GM12864 (cell line): ENCODE results near the gene EGLN1.

ENCODE experiments used
- DNase-seq: peaks from one replicate; pipeline ENCODE4 v3.0.0-alpha.2; 2011; ENCODE audit warnings: low read depth
- H3K4me3 ChIP-seq: 2 replicates; pipeline ENCODE4 v1.5.1; 2011; ENCODE audit warnings: mild to moderate bottlenecking, low read depth, low read length, control low read depth
- TF ChIP-seq, protein P1 (sequence below): IDR thresholded peaks from 2 replicates; pipeline ENCODE4 v1.5.1; 2011; ENCODE audit warnings: low read depth, mild to moderate bottlenecking, moderate library complexity, low read length, control low read depth, inconsistent platforms; ENCODE audit errors: missing control alignments

The EGLN1 gene

DNA sequence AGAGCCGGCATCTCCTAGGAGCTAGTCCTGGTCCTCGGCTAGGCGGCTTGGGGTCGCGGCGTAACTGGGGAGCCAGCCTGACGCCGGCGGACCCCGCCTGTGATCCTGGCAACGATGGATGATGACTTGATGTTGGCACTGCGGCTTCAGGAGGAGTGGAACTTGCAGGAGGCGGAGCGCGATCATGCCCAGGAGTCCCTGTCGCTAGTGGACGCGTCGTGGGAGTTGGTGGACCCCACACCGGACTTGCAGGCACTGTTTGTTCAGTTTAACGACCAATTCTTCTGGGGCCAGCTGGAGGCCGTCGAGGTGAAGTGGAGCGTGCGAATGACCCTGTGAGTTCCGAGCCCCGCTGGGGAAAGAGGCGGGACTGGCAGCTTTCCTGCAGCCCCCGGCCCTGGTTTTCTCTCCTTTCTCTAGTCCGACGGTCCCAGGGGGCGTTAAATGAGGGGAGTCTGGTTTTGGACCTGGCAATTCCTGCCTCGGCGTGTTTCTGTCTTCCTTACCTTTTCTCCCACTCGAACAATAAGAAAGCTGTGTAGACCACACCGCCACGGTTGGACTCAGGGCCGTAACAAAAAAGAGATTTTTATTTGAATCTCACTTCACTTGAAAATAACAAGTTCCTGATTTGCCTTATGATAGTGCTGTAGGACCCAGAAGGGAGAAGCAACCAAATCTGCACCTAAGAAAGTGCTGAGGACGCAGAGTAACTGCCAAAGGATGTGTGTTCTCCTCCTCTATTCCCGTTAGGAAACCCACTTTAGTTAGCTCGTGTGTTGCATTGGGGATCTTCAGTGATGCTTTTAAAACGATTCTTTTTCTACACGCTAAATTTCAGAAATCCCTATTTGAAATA lies 83.6 kb downstream of the EGLN1 start, which contains the start of gene SPRTN:
SPRTN (plus strand) TSS at position 24 of the 859 bp plus-strand sequence; CDS start at position 115, 91 bp downstream.
- TF ChIP-seq, protein P1, sequence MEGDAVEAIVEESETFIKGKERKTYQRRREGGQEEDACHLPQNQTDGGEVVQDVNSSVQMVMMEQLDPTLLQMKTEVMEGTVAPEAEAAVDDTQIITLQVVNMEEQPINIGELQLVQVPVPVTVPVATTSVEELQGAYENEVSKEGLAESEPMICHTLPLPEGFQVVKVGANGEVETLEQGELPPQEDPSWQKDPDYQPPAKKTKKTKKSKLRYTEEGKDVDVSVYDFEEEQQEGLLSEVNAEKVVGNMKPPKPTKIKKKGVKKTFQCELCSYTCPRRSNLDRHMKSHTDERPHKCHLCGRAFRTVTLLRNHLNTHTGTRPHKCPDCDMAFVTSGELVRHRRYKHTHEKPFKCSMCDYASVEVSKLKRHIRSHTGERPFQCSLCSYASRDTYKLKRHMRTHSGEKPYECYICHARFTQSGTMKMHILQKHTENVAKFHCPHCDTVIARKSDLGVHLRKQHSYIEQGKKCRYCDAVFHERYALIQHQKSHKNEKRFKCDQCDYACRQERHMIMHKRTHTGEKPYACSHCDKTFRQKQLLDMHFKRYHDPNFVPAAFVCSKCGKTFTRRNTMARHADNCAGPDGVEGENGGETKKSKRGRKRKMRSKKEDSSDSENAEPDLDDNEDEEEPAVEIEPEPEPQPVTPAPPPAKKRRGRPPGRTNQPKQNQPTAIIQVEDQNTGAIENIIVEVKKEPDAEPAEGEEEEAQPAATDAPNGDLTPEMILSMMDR = no peak
- no peak for DNase-seq
- H3K4me3 ChIP-seq = peak within 1 kb of the TSS; percentile 95

DNA sequence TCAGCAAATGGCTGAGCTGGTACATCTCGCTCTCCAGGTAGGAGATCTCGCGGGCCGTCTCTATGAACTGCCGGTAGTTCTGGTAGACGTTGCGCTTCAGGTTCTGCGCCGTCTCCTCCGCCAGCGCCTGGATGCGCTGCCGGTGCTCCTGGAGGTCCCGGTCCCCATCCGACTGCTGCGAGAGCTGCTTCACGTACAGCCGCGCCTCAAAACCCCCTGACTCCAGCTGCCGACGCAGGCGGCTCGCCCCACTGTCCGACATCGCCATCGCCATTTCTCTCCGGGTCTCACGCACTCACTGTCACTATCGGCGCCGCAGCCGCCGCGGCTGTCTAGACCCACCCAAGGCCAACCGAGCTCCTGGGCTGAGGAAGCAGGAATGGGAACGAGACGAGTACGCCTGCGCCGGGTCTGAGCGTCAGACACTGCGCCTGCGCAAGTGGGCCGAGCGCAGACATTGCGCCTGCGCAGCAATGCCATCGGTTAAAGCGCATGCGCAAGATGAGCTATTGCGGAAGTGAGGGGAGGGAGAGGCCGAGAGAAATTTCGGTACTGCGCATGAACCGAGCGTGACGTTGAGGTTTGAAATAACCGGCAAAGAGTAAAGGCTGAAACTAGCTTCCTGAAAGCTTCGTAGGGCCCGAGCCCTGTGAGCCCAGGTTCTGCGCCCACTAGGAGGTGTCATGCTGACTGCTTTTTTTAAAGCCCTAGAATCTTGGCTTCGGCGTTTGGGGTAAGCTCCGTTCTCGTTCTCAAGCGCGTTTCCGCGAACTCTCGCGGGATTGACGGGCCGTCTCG lies 84.4 kb downstream of the EGLN1 start, which contains the start of gene EXOC8:
EXOC8 (minus strand) TSS at position 381 of the 798 bp plus-strand sequence; CDS start at position 274, 107 bp downstream.
- TF ChIP-seq, protein P1 = peak; percentile 23
- peak within 1 kb of the TSS; percentile 95 for H3K4me3 ChIP-seq
- DNase-seq = peak; percentile 90

DNA sequence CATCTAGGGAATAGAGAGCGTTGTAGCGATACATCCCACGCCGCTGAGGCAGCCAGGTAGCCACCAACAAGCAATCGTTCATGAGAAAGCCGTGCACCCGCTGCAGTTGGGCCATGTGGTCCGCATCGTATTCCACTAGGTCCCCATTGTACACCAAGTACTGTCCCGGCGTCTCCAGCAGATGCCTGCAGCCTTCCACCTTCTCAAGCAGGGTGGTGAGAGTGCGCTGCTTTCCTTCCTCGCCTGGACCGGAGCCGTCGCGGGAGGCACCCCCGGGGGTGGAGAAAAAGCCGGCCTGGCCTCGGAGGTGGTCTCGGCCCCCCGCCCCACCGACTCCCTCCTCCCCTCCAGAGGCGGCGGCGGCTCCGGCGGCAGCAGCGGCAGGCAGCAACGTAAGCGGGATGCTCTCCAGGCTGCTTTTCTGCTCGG lies 85.0 kb downstream of the EGLN1 start:
- TF ChIP-seq, protein P1 = no peak
- peak overlapping the region; percentile 95 for H3K4me3 ChIP-seq
- DNase-seq = no peak

DNA sequence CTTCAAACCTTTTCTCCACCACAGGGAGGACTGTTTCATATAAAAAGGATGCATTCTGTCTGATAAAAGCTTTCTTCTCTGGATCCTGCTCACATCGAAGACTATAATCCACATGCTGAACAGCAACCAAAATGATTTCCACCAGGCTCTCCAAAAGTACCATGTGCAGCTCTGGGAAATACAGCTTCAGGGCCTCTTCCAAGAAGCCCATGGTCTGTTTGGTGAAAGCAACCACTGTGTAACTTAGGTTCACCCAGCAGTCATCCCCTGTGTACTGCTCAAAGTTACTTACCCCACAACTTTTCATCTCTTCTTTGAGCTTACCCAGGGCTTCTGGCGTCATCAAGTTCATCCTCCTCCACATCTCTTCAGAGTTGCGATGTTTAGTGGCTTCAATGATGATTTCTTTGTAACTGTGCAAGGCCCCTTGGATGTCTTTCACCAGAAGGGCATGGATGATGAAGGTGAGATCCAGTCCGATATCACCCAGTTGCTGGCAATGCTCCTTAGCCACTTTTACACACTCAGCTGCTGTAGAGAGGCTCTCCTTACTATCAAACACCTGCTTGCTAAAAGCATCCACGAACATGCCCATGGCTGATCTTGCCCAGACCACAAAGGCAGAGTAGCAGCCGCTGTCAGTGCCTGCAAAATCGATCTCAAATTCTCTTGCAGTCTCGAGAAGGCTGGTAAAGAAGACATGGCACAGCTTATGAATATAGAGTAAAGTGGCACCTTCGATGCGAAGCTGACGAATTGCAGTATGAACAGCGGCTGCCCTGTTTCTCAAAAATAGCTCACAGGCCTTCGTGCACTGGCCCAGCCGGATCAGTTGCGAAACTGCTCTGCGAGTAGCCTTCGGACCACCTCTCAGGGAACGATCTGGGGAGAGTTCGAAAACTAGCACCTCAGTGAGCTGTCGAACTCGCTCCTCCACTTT lies 86.2 kb downstream of the EGLN1 start:
- TF ChIP-seq, protein P1 = no peak
- no peak for DNase-seq
- H3K4me3 ChIP-seq = peak overlapping the region; percentile 95

DNA sequence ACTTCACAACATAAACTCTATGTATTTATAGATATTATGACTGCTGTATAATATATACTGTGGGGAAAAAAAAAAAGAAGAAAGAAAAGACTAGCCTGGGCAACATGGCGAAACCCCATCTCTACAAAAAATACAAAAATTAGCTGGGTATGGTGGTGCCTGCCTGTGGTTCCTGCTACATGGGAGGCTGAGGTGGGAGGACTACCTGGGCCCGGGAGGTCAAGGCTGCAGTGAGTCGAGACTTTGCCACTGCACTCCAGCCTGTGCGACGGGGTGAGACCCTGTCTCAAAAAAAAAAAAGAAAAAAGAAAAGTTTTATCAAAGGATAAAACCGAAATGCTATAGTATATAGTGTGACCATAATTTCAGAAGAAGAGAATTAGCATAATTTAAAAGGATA lies 87.1 kb downstream of the EGLN1 start:
- H3K4me3 ChIP-seq = peak overlapping the region; percentile 21; the same call in 1 of the 2 replicates
- no peak for DNase-seq
- TF ChIP-seq, protein P1 = no peak

DNA sequence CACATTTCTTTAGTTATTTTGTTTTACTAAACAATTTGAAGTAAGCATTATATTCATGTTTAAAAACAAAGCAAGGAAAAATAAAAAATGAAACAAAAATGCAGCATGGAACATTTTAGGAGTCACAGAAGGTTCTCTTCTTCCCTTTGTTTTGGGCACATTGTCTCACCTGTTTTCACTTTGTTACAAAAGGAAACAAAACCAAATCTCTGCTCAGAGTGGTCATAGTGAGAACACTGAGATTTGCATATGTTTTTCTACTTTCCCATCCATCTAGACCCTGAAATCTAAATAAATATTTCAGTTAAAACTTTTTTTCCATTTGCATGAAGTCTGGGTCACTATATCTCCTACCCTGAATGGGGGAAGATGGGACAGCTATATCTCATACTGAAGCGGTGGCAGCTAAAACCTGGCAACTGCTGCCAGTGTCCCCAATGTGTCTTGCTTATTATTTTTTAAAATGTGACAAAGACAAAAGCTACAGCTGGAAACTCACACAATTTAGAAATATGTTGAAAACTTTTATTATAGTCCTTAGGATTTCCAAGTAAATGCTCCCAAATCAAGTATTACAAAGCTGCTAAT lies 87.9 kb downstream of the EGLN1 start:
- TF ChIP-seq, protein P1 = no peak
- peak overlapping the region; percentile 26; the same call in 1 of the 2 replicates for H3K4me3 ChIP-seq
- no peak for DNase-seq
